ENCODE data around the gene ERVH48-1.
"Not testable (repeated sequence)": the region's sequence is repeated elsewhere in the genome, so short reads cannot be mapped to it uniquely, and the experiment has no call there.

The ERVH48-1 gene

DNA sequence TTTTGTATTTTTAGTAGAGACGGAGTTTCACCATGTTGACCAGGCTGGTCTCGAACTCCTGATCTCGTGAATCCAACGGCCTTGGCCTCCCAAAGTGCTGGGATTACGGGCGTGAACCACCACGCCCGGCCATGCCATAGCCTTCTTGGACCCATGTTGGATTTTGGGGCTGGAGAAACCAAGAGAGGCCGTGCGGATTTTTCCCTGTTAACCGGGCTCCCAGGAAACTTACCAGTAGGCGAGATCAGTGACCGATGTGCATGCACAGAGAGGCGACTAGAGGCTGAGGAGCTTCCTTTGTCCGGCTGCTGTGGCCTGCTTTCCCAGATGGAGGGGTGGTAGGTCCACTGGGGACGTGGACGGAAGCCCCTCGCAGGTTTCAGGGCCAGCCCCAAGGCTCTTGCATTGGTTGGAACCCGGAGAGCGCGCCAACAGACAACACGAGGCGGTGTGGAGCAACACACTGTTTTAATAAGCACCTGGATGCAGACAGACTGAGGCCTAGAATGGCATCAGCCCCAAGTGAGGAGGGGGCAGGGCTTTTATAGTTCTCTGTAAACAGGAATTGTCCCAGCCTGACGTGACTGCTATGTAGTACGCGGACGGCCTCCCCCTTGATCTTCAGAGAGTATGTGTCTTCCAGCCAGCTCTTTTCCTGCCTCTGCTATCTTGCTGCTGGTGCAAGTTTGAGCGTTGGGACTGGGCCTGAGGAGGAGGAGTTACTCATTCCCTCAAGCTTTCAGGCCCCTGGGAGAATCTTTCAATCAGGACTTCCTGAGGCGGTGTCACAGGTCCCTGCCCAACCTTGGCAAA lies at the start of gene ERVH48-1:
Gene ERVH48-1 (minus strand): TSS at position 517 of the 813 bp plus-strand sequence. CDS start 6,624 bp downstream, outside the sequence.
- no peak for DNase-seq

GRCh38 chr21:42973991-42974831 lies 48.8 kb upstream of the ERVH48-1 start, which contains the start of gene PKNOX1:
TSS of gene PKNOX1 (plus strand) at chr21:42974562. CDS start at chr21:43004382, 29,820 bp downstream.
- peak; percentile 98 for DNase-seq

DNA sequence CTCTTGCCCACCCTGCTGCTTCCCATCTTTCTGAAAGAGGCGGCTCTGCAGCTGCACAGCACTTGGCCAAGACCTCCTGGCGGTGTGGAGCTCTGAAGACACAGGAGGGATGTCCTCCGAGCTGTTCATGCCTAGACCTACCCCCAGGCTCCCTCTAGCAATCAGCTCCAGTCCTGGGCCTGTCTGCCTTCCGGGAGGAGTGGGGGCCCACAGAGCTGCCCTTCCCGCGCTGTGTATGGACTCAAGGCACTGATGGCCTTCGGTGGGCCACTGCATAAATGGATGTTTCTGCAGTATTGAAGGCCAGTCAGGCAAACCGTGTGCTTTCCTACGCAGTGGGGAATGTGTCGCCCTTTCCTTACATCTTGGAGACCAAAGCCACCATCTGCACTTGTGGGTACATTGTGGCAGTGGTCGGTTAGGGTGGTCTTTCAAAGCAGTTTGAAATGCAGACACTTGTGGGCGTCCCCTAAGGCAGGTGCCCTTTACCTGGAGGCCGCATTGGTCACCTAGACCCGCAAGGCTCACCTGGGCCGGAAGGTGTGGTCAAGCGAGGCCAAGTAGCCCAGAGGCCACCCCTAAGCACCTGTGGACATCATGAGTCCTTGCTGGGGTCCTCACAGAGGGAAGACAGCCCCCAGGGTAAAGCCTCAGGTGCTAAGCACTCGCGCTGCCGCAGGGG lies 48.0 kb upstream of the ERVH48-1 start:
- DNase-seq, result no peak

DNA sequence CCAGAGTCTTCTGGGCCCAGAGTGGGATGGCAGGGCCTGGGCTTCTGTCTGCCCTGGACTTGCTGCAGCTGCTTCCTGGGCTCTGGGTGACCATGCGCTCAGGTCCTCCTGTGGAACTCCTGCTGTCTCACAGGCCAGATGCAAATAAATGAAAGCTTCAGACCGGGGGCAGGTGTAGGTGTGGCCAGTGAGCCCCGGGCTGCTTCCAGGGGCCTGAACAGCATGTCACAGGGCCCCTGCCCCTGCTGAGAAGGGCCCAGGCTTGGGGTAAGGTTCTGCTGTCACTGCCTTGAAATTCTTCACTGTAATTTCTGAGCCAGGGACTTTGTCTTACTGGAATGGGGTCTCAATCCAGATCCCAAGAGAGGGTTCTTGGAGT lies 46.5 kb upstream of the ERVH48-1 start:
- DNase-seq, result no peak

DNA sequence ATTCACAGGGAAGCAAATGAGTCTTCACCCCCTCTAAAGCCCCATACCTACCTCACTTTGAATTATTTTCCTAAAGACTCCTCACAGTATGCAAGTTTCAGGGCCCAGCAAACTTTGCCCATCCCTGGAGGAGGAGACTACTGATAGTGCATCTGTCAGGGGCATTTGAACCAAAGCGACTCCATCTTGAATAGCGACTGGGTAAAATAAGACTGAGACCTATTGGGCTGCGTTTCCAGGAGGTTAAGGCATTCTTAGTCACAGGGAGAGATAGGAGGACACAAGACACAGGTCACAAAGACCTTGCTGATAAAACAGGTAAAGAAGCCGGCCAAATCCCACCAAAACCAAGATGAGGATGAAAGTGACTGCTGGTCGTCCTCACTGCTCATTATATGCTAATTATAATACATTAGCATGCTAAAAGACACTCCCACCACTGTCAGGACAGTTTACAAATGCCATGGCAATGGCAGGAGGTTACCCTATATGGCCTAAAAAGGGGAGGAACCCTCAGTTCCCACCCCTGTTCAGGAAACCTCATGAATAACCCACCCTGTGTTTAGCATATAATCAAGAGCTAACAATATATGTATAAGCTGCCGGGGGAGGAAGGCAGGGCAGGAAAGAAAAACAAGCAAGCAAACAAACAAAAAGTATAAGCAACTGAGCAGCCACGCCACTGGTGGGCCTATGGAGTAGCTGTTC lies 45.7 kb upstream of the ERVH48-1 start:
- no peak for DNase-seq

- no peak for DNase-seq
These were observed 43.8 kb upstream of the ERVH48-1 start for GRCh38 chr21:42969193-42969600.

DNA sequence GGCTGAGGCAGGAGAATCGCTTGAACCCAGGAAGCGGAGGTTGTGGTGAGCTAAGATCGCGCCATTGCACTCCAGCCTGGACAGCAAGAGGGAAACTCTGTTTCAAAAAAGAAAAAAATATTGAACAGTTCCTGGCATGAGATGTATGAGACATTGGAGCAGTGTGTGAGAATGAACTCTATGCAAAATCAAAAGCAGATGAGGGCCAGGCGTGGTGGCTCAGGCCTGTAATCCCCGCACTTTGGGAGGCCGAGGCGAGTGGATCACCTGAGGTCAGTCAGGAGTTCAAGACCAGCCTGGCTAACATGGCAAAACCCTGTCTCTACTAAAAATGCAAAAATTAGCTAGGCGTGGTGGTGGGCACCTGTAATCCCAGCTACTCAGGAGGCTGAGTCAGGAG lies 42.2 kb upstream of the ERVH48-1 start:
- DNase-seq, result not testable (repeated sequence)

- no peak for DNase-seq
These were observed 39.8 kb upstream of the ERVH48-1 start for GRCh38 chr21:42965211-42965560.

DNA sequence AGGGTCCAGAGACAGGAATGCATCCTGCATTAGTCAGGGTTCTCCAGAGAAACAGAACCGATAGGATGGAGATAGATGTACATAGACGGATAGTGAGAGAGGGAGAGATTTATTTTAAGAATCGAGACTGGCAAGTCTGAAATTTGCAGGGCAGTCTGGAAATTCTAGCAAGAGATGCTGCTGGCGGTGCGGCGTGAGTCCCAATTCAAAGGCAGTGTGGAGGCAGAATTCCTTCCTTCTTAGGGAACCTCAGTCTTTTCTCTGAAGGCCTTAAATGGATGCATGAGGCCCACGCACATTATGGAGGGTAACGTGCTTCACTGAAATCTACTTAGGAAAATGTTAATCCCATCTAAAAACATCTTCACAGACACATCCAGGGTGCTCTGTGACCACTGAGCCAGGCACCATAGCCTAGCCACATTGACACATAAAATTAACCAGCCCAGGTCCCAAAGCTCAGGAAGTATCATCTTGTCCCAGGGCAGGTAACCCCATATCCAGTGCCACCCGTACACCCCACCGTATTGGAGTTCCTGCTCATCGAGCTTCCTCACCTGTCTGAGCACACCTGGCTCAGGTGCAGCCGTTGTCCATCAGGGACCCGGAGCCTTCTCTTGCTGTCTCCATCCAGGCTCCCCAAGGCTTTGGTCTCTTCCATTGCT lies 39.2 kb upstream of the ERVH48-1 start:
- DNase-seq, result no peak

GRCh38 chr21:42964086-42964485 lies 38.7 kb upstream of the ERVH48-1 start:
- no peak for DNase-seq

- DNase-seq, result no peak
These were observed 37.1 kb upstream of the ERVH48-1 start for GRCh38 chr21:42962380-42963007.

- no peak for DNase-seq
These were observed 34.3 kb upstream of the ERVH48-1 start for GRCh38 chr21:42959728-42960127.

GRCh38 chr21:42958122-42958521 lies 32.7 kb upstream of the ERVH48-1 start:
- DNase-seq, result not testable (repeated sequence)

GRCh38 chr21:42956824-42957630 lies 31.6 kb upstream of the ERVH48-1 start:
- DNase-seq, result no peak

DNA sequence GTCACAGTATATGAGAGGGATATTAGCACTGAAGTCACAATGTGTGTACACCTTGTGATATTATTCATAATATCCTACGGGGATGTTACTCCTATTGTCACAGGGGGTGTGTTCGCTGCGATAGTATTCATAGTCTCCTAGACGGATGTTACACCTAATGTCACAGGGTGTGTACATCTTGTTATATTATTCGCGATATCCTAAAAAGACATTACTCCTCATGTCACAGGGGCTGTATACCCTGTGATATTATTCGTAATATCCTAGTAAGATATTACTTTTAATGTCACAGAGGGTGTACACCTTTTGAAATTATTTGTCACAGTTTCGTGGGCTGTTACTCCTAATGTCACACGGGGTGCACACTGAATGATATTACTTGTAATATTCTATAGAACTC lies 25.8 kb upstream of the ERVH48-1 start:
- DNase-seq, result not testable (repeated sequence)

- DNase-seq, result not testable (repeated sequence)
These were observed 23.8 kb upstream of the ERVH48-1 start for GRCh38 chr21:42949094-42949755.

GRCh38 chr21:42942244-42942643 lies 16.8 kb upstream of the ERVH48-1 start:
- no peak for DNase-seq

DNA sequence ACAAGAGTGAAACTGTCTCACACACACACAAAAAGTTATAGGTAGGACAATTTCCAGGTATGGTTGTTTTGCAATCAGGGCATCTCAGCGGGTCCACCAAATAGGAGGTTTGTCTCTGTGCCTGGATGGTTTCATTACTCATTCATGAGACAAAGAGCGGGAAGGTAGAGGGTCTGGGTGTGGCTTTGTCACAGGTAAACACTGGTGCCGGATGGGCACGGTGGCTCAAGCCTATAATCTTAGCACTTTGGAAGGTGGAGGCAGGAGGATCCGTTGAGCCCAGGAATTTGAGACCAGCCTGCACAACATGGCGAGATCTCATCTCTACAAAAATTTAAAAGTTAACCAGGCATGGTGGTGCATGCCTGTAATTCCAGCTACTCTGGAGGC lies 16.3 kb upstream of the ERVH48-1 start:
- no peak for DNase-seq

GRCh38 chr21:42939582-42940413 lies 14.4 kb upstream of the ERVH48-1 start:
- DNase-seq, result peak; percentile 94

Measured in right hindlimb (tissue), 1 donor.